HepG2 (cell line): Measurements from ENCODE around the gene SLC38A9.

ENCODE experiments used
- BRCA1 ChIP-seq: sonication (generic); formaldehyde crosslinking; IDR thresholded peaks from 2 replicates; pipeline ENCODE4 v1.4.0; 2020; ENCODE audit warnings: missing genetic modification reagents
- HMG20B ChIP-seq: conservative IDR thresholded peaks from 2 replicates; pipeline ENCODE4 v1.6.1; 2016; ENCODE audit warnings: missing genetic modification reagents, missing compliant biosample characterization
- MAFG ChIP-seq: sonication (generic); formaldehyde crosslinking; IDR thresholded peaks from 2 replicates; pipeline ENCODE4 v1.5.1; 2020; ENCODE audit warnings: mild to moderate bottlenecking, missing genetic modification reagents
- NPAS2 ChIP-seq: sonication (generic); formaldehyde crosslinking; IDR thresholded peaks from 2 replicates; pipeline ENCODE4 v1.8.0; 2022; ENCODE audit warnings: mild to moderate bottlenecking, missing genetic modification reagents, borderline replicate concordance
- SKI ChIP-seq: fragments of 450-650 bp; IDR thresholded peaks from one replicate; pipeline ENCODE4 v1.6.1; 2018; ENCODE audit warnings: mild to moderate bottlenecking; ENCODE audit not compliant: partially characterized antibody
- ZNF138 ChIP-seq: sonication (generic); formaldehyde crosslinking; IDR thresholded peaks from 2 replicates; pipeline ENCODE4 v1.5.0; 2020; ENCODE audit warnings: mild to moderate bottlenecking, low read depth, missing genetic modification reagents
- ZNF570 ChIP-seq: sonication (generic); formaldehyde crosslinking; IDR thresholded peaks from 2 replicates; pipeline ENCODE4 v1.4.0; 2020; ENCODE audit warnings: mild to moderate bottlenecking, missing genetic modification reagents, borderline replicate concordance
- TF ChIP-seq, protein P1 (sequence below): sonication (generic); formaldehyde crosslinking; IDR thresholded peaks from 2 replicates; pipeline ENCODE4 v1.4.0; 2020; ENCODE audit warnings: missing genetic modification reagents, borderline replicate concordance
- TF ChIP-seq, protein P2 (sequence below): sonication (generic); formaldehyde crosslinking; conservative IDR thresholded peaks from 2 replicates; pipeline ENCODE4 v1.4.0; 2020; ENCODE audit warnings: missing genetic modification reagents

DNA sequence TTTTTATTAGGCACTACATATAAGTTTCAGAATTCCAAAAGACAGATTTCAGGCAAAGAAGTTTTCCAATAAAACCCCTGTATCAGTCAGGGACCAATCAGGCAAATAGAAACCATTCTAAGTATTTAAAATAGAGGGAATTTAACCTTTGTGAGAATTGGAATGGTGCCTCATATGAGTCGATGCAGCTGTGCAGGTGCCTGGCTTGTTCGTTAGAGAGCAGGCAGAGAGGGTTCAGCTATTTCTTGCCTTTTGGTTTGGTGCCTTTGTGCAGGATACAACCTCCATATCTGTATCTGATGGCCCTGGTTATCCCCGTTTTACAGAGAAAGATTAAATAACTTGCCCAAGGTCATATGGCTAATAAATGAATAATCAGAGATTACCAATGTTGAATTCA is 19.7 kb upstream of the SLC38A9 start:
- no peak for TF ChIP-seq MAFG (CRISPR knock-in tag)
- no peak for TF ChIP-seq BRCA1 (CRISPR knock-in tag)
- TF ChIP-seq, protein P1, sequence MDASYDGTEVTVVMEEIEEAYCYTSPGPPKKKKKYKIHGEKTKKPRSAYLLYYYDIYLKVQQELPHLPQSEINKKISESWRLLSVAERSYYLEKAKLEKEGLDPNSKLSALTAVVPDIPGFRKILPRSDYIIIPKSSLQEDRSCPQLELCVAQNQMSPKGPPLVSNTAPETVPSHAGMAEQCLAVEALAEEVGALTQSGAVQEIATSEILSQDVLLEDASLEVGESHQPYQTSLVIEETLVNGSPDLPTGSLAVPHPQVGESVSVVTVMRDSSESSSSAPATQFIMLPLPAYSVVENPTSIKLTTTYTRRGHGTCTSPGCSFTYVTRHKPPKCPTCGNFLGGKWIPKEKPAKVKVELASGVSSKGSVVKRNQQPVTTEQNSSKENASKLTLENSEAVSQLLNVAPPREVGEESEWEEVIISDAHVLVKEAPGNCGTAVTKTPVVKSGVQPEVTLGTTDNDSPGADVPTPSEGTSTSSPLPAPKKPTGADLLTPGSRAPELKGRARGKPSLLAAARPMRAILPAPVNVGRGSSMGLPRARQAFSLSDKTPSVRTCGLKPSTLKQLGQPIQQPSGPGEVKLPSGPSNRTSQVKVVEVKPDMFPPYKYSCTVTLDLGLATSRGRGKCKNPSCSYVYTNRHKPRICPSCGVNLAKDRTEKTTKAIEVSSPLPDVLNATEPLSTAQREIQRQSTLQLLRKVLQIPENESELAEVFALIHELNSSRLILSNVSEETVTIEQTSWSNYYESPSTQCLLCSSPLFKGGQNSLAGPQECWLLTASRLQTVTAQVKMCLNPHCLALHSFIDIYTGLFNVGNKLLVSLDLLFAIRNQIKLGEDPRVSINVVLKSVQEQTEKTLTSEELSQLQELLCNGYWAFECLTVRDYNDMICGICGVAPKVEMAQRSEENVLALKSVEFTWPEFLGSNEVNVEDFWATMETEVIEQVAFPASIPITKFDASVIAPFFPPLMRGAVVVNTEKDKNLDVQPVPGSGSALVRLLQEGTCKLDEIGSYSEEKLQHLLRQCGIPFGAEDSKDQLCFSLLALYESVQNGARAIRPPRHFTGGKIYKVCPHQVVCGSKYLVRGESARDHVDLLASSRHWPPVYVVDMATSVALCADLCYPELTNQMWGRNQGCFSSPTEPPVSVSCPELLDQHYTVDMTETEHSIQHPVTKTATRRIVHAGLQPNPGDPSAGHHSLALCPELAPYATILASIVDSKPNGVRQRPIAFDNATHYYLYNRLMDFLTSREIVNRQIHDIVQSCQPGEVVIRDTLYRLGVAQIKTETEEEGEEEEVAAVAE (CRISPR knock-in tag), result no peak
- no peak for TF ChIP-seq SKI
- no peak for TF ChIP-seq NPAS2 (CRISPR knock-in tag)
- no peak for TF ChIP-seq ZNF570 (CRISPR knock-in tag)
- TF ChIP-seq HMG20B (CRISPR knock-in tag), result no peak
- TF ChIP-seq, protein P2, sequence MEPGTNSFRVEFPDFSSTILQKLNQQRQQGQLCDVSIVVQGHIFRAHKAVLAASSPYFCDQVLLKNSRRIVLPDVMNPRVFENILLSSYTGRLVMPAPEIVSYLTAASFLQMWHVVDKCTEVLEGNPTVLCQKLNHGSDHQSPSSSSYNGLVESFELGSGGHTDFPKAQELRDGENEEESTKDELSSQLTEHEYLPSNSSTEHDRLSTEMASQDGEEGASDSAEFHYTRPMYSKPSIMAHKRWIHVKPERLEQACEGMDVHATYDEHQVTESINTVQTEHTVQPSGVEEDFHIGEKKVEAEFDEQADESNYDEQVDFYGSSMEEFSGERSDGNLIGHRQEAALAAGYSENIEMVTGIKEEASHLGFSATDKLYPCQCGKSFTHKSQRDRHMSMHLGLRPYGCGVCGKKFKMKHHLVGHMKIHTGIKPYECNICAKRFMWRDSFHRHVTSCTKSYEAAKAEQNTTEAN (CRISPR knock-in tag), result no peak
- no peak for TF ChIP-seq ZNF138 (CRISPR knock-in tag)
